Measurements from ENCODE around the gene KIZ.
"Not testable (repeated sequence)": the region's sequence is repeated elsewhere in the genome, so short reads cannot be mapped to it uniquely, and the experiment has no call there.

Gene KIZ

DNA sequence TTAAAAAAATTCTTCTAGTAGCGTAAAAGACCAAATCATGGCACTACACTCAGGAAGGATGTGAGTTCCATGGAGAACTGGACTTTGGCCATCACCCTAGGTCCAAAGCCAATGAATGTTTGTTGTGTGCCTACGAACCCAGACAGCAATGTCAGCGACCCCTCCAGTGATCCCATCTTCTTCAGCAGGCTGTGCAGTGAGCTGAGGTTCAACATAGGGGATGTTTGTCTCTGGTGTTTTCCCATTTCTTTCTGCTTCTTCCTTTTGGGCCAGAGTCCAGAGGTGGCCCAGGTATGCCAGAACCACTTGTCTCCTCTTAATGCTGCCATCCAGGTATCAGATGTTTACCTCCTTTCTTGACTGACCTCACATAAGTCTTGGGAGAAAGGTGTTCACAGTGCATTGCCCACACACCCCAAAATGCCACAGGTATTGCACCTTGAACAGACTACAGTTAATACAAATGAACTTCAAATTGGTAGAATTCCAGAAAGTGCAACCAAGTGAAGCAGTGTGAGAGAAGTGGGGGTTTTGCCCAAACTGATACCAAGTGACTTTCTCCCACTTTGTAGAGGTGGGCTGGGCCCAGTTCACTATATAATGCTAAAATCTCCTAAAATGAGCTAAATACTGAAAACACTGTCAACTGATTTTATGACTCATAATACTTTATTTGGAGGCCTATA is 14.1 kb downstream of the KIZ start:
- no peak for DNase-seq

DNA sequence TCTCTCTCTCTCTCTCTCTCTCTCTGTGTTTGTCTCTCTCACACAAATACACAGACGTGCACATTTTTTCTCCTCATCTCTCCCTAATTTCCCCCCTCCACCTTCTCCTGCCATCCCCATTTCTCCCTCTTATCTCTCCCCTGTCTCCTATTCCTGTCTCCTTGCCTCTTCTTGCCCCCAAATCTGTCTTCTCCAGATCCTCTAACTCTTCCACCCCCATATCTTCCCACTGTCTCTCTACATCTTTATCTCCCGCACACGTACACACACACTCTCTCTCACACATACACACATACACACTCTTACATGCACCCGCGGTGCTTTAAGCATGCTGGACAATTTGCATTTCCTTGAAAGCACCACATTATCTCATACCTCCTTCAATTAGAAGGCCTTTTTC is 15.9 kb downstream of the KIZ start:
- DNase-seq, result no peak

DNA sequence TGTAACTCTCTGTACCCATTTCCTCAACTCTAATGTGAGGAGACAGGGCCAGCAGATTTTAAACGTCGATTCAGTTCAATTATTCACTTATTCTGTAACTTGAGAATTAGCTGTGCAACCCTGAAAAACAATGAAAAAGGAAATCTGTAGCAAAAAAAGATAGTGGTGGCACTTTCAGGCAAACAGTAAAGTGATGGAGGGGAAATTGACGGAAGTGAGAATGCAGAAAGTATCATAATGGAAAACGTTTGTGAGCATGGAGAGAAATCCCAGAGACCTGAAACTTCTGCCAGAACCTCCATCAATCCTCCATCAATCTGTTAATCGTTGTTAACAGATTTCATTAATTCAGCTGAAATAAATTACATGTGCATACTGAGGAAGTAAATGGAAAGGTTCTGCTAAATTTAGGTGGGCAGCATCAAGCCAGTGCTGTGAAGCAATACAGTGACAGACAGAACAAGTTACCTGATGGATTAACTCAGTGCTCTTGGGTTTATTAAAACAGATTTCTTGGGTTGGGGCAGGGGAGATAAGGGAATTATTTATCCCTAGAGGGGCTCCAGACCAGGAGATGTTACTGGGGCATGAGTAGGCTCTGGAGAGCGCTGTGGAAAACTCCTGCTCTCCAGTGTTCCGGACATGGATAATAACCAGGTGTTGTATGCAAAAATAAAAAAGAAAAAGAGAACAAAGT is 17.5 kb downstream of the KIZ start:
- DNase-seq, result no peak

DNA sequence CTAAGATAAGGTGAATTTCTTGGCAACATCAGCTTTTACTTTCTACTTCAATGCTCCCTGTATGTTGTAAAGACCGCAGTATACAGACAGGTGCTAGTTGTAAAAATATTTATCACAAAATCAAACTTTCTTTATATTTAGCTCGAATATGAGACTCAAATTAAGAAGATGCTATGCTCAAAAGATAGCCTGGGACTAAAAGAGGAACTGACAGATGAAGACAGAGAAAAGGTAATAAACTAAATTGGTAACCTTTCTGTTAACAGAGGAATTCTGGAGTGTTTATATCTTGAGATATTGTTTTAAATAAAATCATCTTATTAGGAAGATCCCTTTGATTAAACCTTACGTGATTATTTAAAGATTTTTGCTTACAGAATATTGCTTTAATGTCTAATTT is 19.5 kb downstream of the KIZ start:
- DNase-seq, result no peak

DNA sequence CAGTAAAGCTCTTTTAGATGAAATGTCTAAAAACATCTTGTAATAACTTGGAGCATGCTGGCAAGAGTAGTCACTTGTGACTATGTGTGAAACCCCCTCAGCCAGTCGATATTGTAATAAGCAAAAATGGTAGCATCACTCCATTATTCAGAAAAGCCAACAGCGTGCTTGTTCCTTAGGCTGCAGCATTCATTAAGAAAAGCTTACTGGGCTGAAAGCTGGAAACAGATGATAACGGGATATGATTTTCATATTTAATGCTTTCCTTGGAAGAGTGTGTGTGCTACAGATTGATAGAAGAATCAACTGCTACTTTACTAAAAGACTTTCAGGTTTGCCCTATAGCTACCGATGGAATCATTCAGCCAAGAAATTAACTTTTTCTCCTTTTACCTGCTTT is 20.3 kb downstream of the KIZ start:
- DNase-seq, result no peak

DNA sequence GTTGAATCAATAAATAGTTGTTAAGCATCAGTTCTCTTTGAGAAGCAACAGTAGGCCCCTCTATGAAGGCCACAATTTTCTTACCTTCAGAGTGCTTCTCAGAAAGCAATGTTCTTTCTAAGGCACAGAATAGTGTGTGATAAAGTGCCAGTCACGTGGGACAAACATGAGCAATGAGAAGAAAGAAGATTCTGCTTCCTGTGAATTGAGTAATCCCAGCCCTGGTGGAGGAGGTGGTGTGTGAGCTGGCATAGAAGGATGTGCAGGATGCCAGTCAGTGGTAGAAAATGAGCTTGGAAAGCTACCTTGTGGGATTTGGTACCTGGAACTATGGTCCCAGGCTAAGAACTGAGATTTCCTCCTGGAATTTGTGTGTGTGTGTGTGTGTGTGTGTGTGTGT is 21.7 kb downstream of the KIZ start:
- no peak for DNase-seq

DNA sequence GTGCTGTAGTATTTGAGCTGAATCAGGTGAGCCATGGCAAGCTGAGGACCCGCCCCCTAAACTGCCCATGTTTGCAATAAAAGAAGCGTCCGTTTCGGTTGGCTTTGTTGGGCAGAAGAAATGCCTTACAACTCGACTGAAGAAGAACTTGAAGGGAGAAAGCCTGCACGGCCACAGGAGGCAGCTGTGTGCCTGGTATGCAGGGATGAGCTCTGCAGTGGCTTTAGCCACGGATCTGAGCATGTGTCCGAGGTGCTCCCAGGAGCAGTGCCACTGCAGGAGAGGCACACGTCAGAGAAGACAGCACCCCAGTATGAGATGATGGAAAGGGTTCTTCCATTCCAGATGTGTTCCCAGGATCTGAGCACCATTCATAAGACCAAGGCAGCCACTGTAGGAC is 23.5 kb downstream of the KIZ start:
- DNase-seq, result no peak

DNA sequence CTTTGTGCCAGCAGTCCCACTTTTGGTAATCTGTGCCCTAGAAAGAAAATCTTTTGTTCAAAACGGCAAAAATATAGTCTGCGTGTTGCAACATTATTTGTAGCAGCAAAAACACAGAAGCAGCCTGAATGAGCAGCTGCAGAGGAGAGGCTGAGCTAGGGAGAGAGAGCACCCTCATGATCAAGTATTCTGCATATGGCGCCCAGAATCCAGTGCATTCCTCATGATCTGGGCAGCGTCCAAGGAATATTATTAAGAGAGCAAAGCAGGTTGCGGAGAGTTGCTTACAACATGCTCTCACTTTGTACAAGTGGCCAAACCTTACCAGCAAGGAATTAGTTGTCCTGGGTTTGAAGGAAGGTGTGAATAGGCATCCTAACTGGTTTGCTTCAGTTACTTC is 25.9 kb downstream of the KIZ start:
- no peak for DNase-seq

DNA sequence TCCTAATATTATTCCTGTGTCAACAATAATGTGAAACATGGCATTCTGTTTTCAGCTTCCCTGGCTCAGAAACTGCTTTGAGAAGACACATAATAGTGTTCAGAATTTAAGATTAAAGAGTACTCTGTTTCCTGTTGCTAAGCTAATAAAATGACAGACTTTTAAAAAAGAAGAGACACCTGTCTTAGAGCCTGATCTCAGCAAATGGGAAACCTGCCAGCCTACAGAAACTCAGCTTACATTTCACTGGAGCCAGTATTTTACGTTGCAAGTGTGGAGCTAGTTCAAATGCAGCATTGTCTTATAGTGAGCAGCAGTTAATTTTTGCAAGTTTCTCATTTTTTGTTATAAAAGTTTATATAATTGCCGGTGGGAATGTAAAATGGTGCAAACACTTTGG is 28.8 kb downstream of the KIZ start:
- no peak for DNase-seq

DNA sequence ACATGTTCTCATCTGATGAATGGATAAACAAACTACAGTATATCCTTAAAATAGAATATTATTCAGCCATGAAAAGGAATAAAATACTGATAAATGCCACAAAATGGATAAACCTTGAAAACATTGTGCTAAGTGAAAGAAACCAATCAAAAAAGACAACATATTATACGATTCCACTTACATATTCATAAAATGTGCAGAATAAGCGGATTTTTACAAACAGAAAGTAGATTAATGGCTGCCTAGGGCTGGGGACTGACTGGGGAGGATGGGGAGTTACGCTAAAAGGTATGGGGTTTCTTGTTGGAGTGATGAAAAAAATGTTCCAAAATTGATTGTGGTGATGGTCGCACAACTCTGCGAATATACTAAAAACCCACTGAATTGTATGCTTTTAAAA is 29.4 kb downstream of the KIZ start:
- no peak for DNase-seq

DNA sequence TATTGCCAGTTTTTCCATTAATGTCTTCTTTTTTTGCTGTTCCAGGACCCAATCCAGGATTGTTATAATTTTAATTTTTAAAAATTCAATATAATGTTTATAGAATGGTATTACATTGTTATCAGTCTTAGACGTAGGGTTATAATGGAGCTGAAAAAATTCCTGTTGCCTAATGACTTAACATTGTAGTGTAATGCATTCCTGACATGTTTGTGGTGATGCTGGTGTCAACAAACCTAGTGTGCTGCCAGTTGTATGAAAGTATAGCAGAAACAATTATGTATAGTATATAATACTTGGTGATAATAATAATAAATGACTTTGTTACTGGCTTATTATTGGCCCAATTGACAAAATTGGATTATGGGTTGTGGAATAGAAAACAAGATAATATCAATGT is 30.4 kb downstream of the KIZ start:
- no peak for DNase-seq

DNA sequence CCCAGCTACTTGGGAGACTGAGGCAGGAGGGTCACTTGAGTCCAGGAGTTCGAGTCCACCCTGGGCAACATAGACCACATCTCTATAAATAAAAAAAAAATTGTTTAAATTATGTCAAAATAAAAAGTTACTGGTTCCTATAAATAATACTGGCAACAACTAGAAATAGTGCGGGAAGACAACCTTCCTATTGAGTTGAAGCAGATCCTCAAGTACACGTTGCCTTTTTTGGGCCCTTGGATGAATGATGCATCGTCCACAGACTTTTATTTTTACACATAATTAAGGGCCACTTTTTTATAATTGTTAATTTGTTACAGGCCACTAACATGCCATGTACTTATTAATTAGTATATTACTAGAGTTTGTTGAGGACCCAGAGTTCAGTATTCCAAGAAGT is 31.1 kb downstream of the KIZ start:
- no peak for DNase-seq

DNA sequence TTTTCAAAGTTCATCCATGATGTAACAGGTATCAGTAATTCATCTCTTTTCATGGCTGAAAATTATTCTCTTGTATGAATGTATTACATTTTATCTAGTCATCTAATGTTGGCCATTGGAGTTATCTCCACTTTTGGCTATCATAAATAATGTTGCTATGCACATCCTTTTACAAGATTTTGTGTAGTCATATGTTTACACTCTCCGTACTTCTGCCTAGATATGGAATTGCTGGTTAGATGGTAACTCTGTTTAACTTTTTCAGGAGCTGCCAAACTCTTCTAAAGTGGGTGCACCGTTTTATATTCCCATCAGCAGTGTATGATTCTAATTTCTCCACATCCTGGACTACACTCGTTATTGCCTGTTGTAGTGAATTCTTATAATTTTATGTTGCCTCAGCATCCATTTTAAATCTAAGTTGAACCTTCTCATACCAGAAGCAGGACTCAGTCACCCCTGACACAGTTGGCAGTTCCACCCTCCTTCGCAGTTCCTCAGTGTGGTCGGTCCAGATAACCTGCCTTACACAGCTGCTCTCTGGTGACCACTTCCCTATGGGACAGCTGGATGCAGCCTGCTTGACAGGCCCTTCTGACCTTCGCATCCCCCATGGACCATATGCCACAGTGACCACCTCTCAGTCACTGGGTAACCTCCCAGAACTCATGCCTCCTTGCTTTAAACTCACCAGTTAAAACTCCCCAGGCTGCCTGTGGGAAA is 33.9 kb downstream of the KIZ start:
- DNase-seq, result no peak

DNA sequence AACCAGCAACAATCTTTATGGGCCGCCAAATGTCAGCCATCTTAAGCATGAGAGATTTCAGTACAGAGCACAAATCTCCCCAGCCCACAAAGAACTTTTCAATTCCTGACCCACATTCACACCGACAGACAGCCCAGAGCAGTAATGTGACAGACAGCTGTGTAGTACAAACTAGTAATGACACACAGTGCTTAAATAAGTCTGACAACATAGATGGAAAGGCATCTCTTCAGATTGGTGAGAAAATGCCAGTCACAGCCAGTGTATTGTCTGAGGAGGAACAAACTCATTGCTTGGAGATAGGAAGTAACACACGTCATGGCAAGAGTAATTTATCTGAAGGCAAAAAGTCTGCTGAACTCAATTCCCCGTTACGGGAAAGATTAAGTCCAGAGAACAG is 36.0 kb downstream of the KIZ start:
- no peak for DNase-seq

DNA sequence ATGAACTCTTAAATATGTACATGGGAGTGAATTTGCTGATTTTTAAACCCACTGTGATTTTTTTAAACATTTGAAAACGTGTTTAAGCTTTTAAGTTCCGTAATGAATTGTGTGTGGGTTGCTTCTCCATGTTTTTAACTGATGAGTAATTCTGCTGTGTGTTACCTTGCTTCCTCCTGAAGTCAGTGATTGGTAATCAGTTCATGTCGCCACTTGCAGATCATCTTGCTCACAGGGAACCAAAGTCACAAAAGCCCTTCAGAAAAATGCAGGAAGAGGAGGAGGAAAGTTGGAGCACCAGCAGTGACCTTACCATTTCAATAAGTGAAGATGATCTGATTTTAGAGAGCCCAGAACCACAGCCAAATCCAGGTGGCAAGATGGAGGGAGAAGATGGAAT is 36.7 kb downstream of the KIZ start:
- no peak for DNase-seq

DNA sequence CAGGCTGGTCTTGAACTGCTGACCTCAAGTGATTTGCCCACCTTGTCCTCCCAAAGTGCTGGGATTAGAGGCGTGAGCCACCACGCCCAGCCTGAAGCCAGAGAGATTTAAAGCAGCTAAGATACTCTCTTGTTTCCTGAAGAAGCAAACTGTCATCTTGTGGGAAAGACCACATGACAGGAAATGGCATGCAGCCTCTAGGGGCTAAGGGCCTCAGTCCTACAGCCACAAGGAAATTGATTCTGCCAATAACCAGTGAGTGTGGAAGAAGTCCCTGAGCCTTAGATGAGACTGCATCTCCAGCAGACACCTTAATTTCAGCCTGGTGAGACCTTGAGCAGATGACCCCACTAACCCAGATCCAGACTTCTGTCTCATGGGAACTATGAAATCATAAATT is 40.9 kb downstream of the KIZ start:
- no peak for DNase-seq

DNA sequence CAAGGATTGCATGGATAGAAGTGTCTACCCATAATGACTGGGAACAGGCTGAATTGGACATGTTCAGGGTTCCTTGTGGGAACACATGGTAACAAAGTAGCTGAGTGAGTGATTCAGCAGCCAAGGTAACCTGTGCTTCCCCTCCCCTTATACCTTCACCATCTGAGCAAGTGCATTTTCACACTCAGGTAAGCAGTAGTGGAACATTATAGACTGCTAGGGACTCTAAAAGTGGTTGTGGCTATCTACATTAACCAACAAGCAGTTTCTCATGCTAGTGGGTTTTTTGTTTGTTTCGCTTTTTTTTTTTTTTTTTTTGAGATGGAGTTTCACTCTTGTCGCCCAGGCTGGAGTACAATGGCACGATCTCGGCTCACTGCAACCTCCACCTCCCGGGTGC is 41.4 kb downstream of the KIZ start:
- no peak for DNase-seq

DNA sequence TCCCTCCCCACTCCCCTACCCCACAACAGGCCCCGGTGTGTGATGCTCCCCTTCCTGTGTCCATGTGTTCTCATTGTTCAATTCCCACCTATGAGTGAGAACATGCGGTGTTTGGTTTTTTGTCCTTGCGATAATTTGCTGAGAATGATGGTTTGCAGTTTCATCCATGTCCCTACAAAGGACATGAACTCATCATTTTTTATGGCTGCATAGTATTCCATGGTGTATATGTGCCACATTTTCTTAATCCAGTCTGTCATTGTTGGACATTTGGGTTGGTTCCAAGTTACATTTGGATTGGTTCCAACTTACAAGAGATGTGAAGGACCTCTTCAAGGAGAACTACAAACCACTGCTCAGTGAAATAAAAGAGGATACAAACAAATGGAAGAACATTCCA is 42.2 kb downstream of the KIZ start:
- not testable (repeated sequence) for DNase-seq

DNA sequence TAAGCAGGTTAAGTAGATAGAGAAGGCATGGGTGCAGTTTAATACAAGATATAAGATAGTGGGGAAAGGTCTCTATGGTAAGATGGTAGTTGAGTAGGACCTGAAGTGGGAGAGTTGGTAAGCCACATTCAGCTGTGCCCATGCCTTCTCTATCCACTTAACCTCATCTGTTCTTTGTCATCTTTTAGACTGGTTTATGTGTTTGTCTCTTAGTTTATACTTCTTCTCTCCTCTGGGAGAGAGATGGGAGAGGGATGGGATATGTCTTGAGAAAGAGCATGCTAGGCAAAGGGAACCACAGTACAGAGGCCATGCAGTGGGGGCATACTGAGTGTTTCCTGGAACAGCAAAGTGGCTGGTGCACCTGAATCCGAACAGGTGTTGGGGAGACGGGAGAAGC is 46.7 kb downstream of the KIZ start:
- DNase-seq, result no peak

DNA sequence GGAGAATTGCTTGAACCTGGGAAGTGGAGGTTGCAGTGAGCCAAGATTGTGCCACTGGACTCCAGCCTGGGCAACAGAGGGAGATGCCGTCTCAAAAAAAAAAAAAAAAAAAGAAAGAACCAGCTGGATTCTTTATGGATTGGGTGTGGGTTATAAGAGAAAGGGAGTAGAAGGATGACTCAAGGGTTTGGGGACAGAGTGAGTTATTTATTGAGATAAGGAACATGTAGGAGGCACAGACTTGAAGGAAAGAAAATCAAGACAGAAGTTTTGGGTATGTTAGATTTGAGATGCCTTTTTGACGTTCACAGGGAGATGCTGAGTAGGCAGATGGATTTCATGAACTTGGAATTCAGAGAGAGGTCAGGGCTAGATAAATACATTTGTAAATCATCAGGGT is 47.6 kb downstream of the KIZ start:
- DNase-seq, result no peak

DNA sequence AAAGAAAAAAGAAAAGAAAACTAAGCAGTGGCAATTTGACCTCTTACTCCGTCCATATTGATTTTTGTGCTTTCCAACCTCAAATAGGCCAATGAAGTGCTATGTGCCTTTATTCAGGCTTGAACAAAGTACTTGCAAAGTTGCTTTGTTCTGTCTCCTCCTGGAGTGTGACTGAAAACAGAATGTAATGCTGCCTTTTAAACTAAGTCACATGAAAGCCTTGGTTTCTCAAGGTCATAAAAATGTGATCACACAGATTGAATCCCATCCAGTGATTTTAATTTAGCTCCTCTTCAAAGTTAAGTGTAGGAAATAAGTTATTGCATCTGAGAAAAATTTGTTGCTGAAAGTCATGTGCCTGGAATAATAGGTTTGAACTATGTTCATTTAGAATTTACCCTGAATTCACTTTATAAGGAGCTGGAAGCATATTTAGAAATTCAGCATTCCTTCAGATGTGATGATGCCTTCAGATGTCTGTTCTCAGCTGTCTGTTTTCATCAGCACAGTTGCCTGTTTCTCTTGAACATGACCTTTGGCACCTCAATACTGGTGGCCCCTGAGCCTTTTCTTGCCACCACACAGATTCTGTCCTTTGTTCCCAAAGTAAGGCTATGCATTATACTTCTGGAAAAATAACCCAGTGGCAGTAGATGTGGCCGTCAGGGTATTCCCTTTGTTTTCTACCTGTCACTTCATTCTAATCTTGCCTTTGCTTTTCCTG is 48.8 kb downstream of the KIZ start:
- peak; percentile 36 for DNase-seq

DNA sequence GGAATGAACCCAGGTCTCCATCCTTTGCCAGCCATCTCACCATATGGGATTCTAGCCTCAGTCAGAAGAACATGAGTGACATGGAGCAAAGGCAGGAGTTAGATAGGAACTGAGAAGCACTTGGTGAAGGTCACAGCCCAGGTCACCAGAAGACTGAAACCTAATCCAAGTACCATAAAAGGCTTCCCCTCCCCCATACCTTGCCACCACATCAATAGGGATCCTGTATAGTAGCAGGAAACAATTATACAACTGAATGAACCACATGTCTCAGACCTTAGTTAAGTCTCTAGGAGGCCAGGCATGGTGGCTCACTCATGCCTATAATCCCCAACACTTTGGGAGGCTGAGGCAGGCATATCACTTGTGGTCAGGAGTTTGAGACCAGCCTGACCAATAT is 49.6 kb downstream of the KIZ start:
- no peak for DNase-seq

DNA sequence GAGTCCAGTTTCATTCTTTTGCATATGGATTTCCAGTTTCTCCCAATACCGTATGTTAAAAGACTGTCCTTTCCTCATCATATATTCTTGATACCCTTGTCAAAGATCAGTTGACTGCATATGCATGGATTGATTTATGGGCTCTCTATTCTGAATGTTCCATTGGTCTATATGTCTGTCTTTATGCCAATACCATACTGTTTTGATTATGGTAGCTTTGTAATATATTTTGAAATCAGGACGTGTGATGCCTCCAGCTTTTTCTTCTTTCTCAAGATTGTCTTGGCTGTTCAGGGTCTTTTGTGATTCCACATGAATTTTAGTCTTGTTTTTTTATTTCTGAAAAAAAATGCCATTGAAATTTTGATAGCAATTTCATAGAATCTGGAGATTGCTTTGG is 51.9 kb downstream of the KIZ start:
- no peak for DNase-seq

DNA sequence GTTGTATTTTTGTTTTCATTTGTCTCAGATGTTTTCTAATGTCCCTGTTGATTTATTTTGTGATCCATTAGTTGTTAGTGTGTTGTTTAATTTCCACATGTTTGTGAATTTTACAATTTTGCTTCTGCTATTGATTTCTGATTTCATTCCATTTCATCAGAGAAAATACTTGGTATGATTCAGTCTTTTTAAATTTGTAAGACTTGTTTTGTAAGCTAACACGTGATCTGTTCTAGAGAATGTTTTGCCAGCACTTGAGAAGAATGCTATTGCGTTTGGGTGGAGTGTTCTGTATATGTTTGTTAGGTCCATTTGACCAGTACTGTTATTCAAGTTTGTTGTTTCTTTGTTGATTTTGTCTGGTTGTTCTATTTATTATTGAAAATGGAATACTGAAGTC is 53.9 kb downstream of the KIZ start:
- DNase-seq, result no peak

Measured in eye (tissue), 1 donor.